ENCODE data around the gene CCNY.
"Not testable (repeated sequence)": the region's sequence is repeated elsewhere in the genome, so short reads cannot be mapped to it uniquely, and the experiment has no call there.

CCNY gene

GRCh38 chr10:35336084-35336831 lies at the start of gene CCNY:
CCNY (plus strand) TSS chr10:35336509; CDS start chr10:35337054, 545 bp downstream.
- peak; percentile 62 to 74 for DNase-seq

- no peak for DNase-seq
Observed at GRCh38 chr10:35289198-35289597, 47.1 kb upstream of the CCNY start.

- DNase-seq = no peak
Observed at GRCh38 chr10:35294506-35294905, 41.8 kb upstream of the CCNY start.

- DNase-seq = no peak
Observed at GRCh38 chr10:35299016-35299415, 37.3 kb upstream of the CCNY start.

DNA sequence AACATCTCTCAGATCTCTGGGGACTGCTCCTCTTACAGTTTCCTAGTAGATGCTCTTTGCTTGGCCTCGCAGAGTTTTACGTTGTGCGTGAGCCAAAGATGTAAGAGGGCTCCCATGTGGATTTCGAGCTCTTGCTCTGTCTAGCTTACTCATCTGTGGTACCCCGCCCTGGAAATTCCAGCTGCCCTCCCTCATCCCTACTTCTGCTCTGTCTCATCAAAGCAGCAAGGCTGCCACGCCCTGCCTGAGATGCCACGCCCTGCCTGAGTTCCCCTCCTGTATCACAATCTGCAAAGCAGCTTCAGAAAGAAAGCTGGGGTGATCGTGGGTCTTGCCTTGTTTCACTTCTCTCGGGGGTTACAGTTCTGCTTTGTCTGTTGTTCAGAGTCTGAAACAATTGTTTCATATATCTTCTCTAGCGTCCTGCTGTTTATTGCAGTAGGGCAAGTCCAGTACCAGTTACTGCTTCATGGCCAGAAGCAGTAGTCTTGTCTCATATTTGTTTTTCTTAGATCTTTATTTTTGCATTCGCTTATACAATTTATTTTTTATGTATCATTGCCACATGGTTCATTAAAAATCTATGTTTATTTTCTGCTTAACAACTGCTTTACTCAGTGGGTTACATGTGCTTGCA lies 36.1 kb upstream of the CCNY start:
- no peak for DNase-seq

- no peak for DNase-seq
Observed at GRCh38 chr10:35304649-35305048, 31.7 kb upstream of the CCNY start.

DNA sequence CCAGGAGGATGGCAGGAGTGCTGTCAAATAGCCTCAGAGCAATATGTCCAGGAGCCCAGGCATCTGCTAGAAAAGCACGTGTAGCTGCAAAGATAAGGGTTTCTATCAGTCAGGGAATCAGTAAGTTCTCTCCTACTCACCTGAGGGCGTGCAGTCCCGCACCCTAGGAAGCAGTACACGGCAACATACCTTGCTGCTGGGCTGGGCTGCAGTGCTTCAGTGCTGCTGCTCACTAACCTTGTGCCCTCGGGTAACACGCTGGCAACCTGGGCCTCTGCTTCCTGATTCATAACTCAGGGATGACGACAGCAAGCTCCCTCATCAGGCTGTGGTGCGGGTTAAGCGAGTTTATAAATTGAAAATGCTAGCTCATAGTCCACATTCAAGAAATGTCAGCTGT lies 29.5 kb upstream of the CCNY start:
- DNase-seq = no peak

- no peak for DNase-seq
Observed at GRCh38 chr10:35307297-35307696, 29.0 kb upstream of the CCNY start.

GRCh38 chr10:35308809-35309208 lies 27.5 kb upstream of the CCNY start:
- no peak for DNase-seq

DNA sequence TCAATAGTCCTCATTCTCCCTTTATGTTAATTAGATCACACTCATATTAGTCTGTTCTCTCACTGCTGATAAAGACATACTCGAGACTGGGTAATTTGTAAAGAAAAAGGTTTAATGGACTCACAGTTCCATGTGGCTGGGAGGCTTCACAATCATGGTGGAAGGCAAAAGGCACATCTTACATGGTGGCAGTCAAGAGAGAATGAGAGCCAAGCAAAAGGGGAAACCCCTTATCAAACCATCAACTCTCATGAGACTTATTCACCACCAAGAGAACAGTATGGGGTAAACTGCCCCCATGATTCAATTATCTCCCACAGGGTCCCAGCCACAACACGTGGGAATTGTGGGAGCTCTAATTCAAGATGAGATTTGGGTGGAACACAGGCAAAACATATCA lies 22.2 kb upstream of the CCNY start:
- DNase-seq = not testable (repeated sequence)

DNA sequence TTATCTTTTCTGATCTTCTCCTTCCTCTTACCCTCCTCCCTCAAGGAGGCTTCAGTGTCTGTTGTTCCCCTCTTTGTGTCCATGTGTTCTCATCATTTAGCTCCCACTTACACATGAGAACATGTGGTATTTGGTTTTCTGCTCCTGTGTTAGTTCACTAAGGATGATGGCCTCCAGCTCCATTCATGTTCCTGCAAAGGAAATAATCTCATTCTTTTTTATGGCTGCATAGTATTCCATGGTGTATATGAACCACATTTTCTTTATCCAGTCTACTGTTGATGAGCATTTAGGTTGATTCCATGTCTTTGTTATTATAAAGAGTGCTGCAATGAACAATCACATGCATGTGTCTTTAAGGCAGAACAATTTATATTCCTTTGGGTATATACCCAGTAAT lies 21.1 kb upstream of the CCNY start:
- not testable (repeated sequence) for DNase-seq

- DNase-seq = no peak
Observed at GRCh38 chr10:35316218-35316967, 19.9 kb upstream of the CCNY start.

- DNase-seq = no peak
Observed at GRCh38 chr10:35318551-35318950, 17.8 kb upstream of the CCNY start.

GRCh38 chr10:35320341-35320740 lies 16.0 kb upstream of the CCNY start:
- no peak for DNase-seq

GRCh38 chr10:35322636-35323035 lies 13.7 kb upstream of the CCNY start:
- DNase-seq = no peak

DNA sequence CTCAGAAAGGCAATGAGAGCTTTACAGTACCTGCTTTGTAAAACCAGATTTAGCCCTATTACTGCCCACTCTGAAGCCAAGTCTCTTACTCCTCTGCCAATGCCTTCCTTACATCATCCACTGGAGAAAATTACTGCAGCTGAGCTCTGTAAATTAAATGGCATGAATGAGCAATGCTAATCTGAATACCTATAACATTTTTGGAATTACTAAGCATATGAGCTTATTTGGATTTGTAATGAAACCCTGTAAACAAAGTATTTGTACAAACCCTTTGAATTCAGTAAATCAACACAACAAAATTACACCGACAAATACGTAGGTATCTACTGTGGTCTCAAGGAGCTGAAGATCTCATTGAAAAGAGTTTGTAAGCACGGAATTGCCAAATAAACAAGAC lies 12.1 kb upstream of the CCNY start:
- DNase-seq = no peak

DNA sequence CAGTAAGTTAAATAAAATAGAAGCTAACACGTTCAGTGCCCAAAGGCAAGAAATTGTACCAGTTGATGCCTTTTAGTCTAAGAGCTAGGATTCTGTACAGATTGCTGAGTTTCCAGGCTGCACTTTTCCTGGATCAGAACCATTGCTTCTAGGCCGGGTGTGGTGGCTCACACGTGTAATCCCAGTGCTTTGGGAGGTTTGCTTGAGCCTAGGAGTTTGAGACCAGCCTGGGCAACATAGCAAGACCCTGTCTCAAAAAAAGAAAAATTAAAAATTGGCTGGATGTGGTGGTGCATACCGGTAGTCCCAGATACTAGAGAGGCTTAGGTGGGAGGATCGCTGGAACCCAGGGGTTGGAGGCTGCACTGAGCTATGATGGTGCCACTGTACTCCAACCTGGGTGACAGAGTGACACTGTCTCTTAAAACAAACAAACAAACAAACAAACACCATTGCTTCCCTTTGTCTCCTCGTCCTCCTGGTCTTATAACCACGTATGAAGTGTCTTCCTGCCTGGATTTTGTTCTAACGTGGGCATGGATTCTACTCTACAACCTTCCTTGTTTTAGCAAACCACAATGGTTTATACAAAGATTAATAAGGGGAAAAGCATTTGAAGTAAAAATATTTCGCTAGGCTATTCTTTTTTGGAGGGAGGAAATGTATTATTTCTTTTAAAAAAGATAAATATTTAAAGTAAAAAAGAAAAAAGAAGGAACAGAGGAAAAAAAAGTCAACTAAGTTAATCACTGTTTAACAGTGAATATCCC lies 9.7 kb upstream of the CCNY start:
- no peak for DNase-seq

DNA sequence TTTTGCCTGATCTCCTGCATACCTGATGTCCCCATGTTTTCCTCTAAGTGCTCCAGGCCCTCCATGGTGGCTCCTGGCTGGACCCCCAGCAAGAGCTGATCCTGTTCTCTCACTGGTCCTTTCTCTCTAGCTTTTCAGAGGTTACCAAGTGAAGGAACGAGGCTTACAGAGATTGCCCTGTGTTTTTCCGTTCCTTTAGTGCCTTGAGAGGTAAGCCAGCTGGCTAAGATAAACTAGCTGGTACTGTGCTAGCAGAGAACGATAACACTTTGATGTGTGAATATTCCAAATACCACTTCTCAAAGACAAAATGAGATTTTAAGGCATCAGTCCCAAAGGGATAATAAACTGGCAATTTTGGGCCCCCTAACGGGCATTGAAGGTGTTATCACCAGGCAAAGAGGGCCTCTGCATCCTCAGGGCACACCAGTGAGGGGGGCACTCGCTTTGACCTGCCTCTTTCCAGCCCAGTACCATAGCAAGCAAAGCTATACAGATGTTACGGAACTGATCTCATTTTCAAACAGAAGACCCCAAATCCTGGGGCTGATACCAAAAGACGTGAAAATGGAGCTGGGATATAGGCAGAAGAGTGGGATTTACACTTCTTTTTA lies 8.4 kb upstream of the CCNY start:
- no peak for DNase-seq

- no peak for DNase-seq
Observed at GRCh38 chr10:35328404-35329037, 7.8 kb upstream of the CCNY start.

- DNase-seq = no peak
Observed at GRCh38 chr10:35329520-35329919, 6.8 kb upstream of the CCNY start.

GRCh38 chr10:35331894-35332640 lies 4.2 kb upstream of the CCNY start:
- peak in 1 of 2 experiments; percentile 26 for DNase-seq
